ENCODE data around the gene RNF114.

GRCh38 chr20:49985157-49985556 is 49.0 kb downstream of the RNF114 start:
- TF ChIP-seq CTCF (conservative IDR thresholded peaks at IDR 0.05) (no peak), ZFX (IDR thresholded peaks at IDR 0.05) (no peak)

Measured in C4-2B (cell line).